CD14-positive monocyte (primary cell): ENCODE measurements around the gene ASCC3. TPM values are rescaled to one million over a fixed set of nuclear protein-coding genes. Genes with fewer than 3 reads are reported as not detected.

Source experiments
- DNase-seq, 3 donors: peaks; one replicate each; pipeline ENCODE4 v3.0.0-alpha.2; 2011 to 2022
- H2AFZ ChIP-seq: 2 replicates; pipeline ENCODE4 v1.6.0; 2012; ENCODE audit warnings: mild to moderate bottlenecking, low read depth, low read length, inconsistent platforms; ENCODE audit not compliant: insufficient read depth, poor library complexity, severe bottlenecking
- H3K27ac ChIP-seq, 2 donors: 1 replicate in 1 of 2; 2 replicates in 1 of 2; pipeline ENCODE4 v1.5.1; 2012 to 2013; ENCODE audit warnings: low read length in 2 of 2, control low read depth in 1 of 2, inconsistent platforms in 1 of 2, low read depth in 1 of 2, mild to moderate bottlenecking in 1 of 2
- H3K27me3 ChIP-seq, 2 donors: one replicate each; pipeline versions ENCODE4 v1.6.0 to v1.6.1; 2011 to 2013; ENCODE audit warnings: low read length in 2 of 2; ENCODE audit not compliant: control insufficient read depth in 2 of 2, insufficient read depth in 2 of 2
- H3K36me3 ChIP-seq, 2 donors: replicated peaks in 1 of 2; 1 replicate in 1 of 2; 2 replicates in 1 of 2; pipeline versions ENCODE4 v1.5.1 to v1.6.1; 2012 to 2013; ENCODE audit warnings: low read length in 2 of 2, control low read depth in 1 of 2, inconsistent platforms in 1 of 2, mild to moderate bottlenecking in 1 of 2; ENCODE audit not compliant: insufficient read depth in 2 of 2, control insufficient read depth in 1 of 2
- H3K4me1 ChIP-seq, 2 donors: 1 replicate in 1 of 2; 2 replicates in 1 of 2; pipeline versions ENCODE4 v1.5.1 to v1.6.1; 2012 to 2013; ENCODE audit warnings: low read length in 2 of 2, control low read depth in 1 of 2, inconsistent platforms in 1 of 2, mild to moderate bottlenecking in 1 of 2, moderate library complexity in 1 of 2; ENCODE audit not compliant: insufficient read depth in 2 of 2, control insufficient read depth in 1 of 2
- H3K4me2 ChIP-seq: replicated peaks from 2 replicates; pipeline ENCODE3; 2012; ENCODE audit warnings: low read length, moderate library complexity, mild to moderate bottlenecking; ENCODE audit not compliant: poor library complexity, severe bottlenecking; ENCODE audit errors: extremely low read depth
- H3K4me3 ChIP-seq, 3 experiments: fragments of 200-600 bp in 1 of 3; sonication (generic) in 1 of 3; replicated peaks in 1 of 3; 1 replicate in 2 of 3; 2 replicates in 1 of 3; pipeline ENCODE4 v1.5.1; 2011 to 2013; ENCODE audit warnings: low read length in 3 of 3, mild to moderate bottlenecking in 3 of 3, control low read depth in 2 of 3, low read depth in 2 of 3, inconsistent platforms in 1 of 3, moderate library complexity in 1 of 3
- H3K79me2 ChIP-seq: 2 replicates; pipeline ENCODE4 v1.6.0; 2012; ENCODE audit warnings: mild to moderate bottlenecking, control low read depth, inconsistent platforms, low read length, moderate library complexity; ENCODE audit not compliant: insufficient read depth
- H3K9ac ChIP-seq: 2 replicates; pipeline ENCODE4 v1.6.0; 2017; ENCODE audit warnings: low read length, mild to moderate bottlenecking; ENCODE audit not compliant: insufficient read depth, poor library complexity, severe bottlenecking
- H3K9me3 ChIP-seq, 2 donors: replicated peaks in 1 of 2; 1 replicate in 1 of 2; 2 replicates in 1 of 2; pipeline versions ENCODE4 v1.5.1 to v1.6.1; 2012 to 2013; ENCODE audit warnings: low read length in 2 of 2, control low read depth in 1 of 2; ENCODE audit not compliant: control insufficient read depth in 1 of 2, insufficient read depth in 1 of 2
- H4K20me1 ChIP-seq: 2 replicates; pipeline ENCODE4 v1.6.0; 2012; ENCODE audit warnings: mild to moderate bottlenecking, low read length, control low read depth, moderate library complexity; ENCODE audit not compliant: insufficient read depth
- H3K27ac Mint-ChIP-seq, 7 donors: one replicate each; pipeline ENCODE4 v1.8.0; 2020; ENCODE audit warnings: mild to moderate bottlenecking in 7 of 7, mixed read lengths in 7 of 7, moderate library complexity in 6 of 7, inconsistent platforms in 2 of 7
- H3K27me3 Mint-ChIP-seq, 3 donors: one replicate each; pipeline ENCODE4 v1.8.0; 2021 to 2022; ENCODE audit warnings: low read depth in 3 of 3, mild to moderate bottlenecking in 3 of 3, mixed read lengths in 3 of 3, moderate library complexity in 3 of 3, inconsistent platforms in 1 of 3
- H3K36me3 Mint-ChIP-seq, 2 donors: one replicate each; pipeline ENCODE4 v1.8.0; 2020; ENCODE audit warnings: mixed read lengths in 2 of 2, inconsistent platforms in 1 of 2, mild to moderate bottlenecking in 1 of 2
- H3K4me1 Mint-ChIP-seq: one replicate; pipeline ENCODE4 v1.8.0; 2020; ENCODE audit warnings: mild to moderate bottlenecking, mixed read lengths
- H3K4me3 Mint-ChIP-seq, 2 donors: one replicate each; pipeline ENCODE4 v1.8.0; 2020; ENCODE audit warnings: mild to moderate bottlenecking in 2 of 2, mixed read lengths in 2 of 2, moderate library complexity in 1 of 2
- H3K9me3 Mint-ChIP-seq, 7 donors: one replicate each; pipeline ENCODE4 v1.8.0; 2020 to 2022; ENCODE audit warnings: mixed read lengths in 7 of 7, mild to moderate bottlenecking in 6 of 7, moderate library complexity in 6 of 7, inconsistent platforms in 2 of 7
- WGBS: methylation state at CpG from one replicate; pipeline ENCODE4 v1.1.5; 2013; ENCODE audit warnings: missing lambda C conversion rate; ENCODE audit not compliant: insufficient coverage; 5-methylcytosine and 5-hydroxymethylcytosine counted together
- intact Hi-C, 2 donors: fragments of 100-400 bp; cut with micrococcal nuclease; formaldehyde crosslinking; loops; one replicate each; pipeline versions ENCODE4 v1.15.0 to v1.15.1; 2023
- polyA plus RNA-seq, 3 donors: library from polyadenylated mRNA; depleted of rRNA in 1 of 3; unstranded in 2 of 3; stranded (reverse) in 1 of 3; fragments of 300-500 nt in 2 of 3; fragments of >200 nt in 1 of 3; fragmentation: Illumina TruSeq in 2 of 3; gene quantifications; 1 replicate in 2 of 3; 2 replicates in 1 of 3; pipeline ENCODE4 v1.2.3, GENCODE V29; 2012 to 2021
- TF ChIP-seq, protein P1 (sequence below): fragments of 200-600 bp; IDR thresholded peaks from one replicate; pipeline ENCODE4 v1.8.0; 2022; ENCODE audit warnings: antibody characterized with exemption, mild to moderate bottlenecking

ASCC3 gene
- polyA plus RNA-seq, 3 donors: 6.4 to 12.9 (median 10.6) TPM

DNA sequence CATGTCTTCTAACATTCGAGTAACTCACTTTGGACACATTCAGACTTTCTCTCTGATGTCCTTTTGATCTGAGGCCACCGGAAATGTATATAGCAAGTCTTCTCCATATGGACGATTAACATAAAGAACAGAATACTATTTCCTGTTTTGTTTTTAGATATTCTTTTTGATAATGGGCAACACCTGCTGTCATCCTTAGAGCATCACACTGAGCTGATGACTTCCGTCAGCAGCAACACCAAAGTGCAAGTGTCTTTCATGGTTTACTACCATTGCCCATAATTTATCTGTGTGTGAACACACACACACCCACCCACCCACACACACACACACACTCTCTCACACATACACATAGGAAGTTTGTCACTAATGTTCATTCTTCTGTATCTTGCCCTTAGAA lies 303.7 kb downstream of the ASCC3 start:
- Histone ChIP-seq H3K4me2 (no peak overlapping the region), H3K36me3 (no peaks in the 10 kb centered on the region), H3K79me2 (no peaks in the 10 kb centered on the region), H3K9ac (no peak overlapping the region), H3K27me3 (no peaks in the 10 kb centered on the region), H3K9me3 (no peaks in the 10 kb centered on the region), H2AFZ (no peak overlapping the region), H3K4me1 (no peaks in the 10 kb centered on the region), H3K27ac (no peak overlapping the region), H3K4me3 (no peak overlapping the region), H4K20me1 (no peaks in the 10 kb centered on the region)
- DNase-seq: no peak
- Mint-ChIP-seq H3K36me3 (peaks cover 5% of the 10 kb centered on the region in 2 donors), H3K9me3 (peaks cover 0 to 2% (median 0%) of the 10 kb centered on the region in 7 donors), H3K27me3 (no peaks in the 10 kb centered on the region), H3K4me3 (no peak overlapping the region), H3K4me1 (no peaks in the 10 kb centered on the region), H3K27ac (no peak overlapping the region)
- WGBS: 100% methylated on average over 1 of the region's 4 CpGs
- TF ChIP-seq, protein P1, sequence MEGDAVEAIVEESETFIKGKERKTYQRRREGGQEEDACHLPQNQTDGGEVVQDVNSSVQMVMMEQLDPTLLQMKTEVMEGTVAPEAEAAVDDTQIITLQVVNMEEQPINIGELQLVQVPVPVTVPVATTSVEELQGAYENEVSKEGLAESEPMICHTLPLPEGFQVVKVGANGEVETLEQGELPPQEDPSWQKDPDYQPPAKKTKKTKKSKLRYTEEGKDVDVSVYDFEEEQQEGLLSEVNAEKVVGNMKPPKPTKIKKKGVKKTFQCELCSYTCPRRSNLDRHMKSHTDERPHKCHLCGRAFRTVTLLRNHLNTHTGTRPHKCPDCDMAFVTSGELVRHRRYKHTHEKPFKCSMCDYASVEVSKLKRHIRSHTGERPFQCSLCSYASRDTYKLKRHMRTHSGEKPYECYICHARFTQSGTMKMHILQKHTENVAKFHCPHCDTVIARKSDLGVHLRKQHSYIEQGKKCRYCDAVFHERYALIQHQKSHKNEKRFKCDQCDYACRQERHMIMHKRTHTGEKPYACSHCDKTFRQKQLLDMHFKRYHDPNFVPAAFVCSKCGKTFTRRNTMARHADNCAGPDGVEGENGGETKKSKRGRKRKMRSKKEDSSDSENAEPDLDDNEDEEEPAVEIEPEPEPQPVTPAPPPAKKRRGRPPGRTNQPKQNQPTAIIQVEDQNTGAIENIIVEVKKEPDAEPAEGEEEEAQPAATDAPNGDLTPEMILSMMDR: no peak
- intact Hi-C loops: no loop called here

DNA sequence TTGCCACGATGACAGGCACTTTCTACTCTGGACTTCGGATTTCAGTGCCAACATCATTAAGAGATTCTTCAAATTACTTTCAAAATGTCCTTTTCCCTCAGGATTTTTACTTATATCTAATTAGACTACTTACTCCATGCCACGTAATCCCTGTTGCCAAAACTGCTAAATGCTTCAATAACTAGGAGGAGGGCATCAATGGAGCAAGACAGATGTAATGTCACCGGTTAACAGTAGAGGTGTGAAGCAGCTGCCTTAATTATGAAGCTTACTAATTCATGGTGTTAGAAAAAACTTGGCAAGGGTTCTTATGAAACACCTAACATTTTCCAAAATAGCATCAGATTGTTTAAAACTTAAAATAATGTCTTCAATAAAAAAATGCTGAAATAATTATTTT lies 305.2 kb downstream of the ASCC3 start:
- Histone ChIP-seq H2AFZ (no peak overlapping the region), H3K27me3 (no peaks in the 10 kb centered on the region), H3K4me2 (no peak overlapping the region), H3K9ac (no peak overlapping the region), H3K79me2 (no peaks in the 10 kb centered on the region), H3K27ac (no peak overlapping the region), H3K9me3 (no peaks in the 10 kb centered on the region), H3K36me3 (peaks cover 0 to 9% of the 10 kb centered on the region in 2 donors), H3K4me1 (no peaks in the 10 kb centered on the region), H3K4me3 (no peak overlapping the region), H4K20me1 (no peaks in the 10 kb centered on the region)
- H3K4me1 Mint-ChIP-seq: no peaks in the 10 kb centered on the region
- TF ChIP-seq, protein P1: no peak
- peaks cover 0 to 2% (median 0%) of the 10 kb centered on the region in 7 donors for H3K9me3 Mint-ChIP-seq
- H3K36me3 Mint-ChIP-seq: peaks cover 12 to 14% of the 10 kb centered on the region in 2 donors
- H3K27ac Mint-ChIP-seq: no peak overlapping the region
- WGBS: 94% methylated on average over 2 of the region's 4 CpGs
- intact Hi-C loops: no loop called here
- H3K4me3 Mint-ChIP-seq: no peak overlapping the region
- no peaks in the 10 kb centered on the region for H3K27me3 Mint-ChIP-seq
- DNase-seq: no peak
